HG03135 (cell line): Measurements from ENCODE around the gene TBC1D10A.

Experiments
- ATAC-seq: cut with Tn5 transposase; IDR thresholded peaks from one replicate; pipeline ENCODE4 v1.9.1; 2021; ENCODE audit warnings: mild to moderate bottlenecking, moderate library complexity; ENCODE audit not compliant: unreplicated experiment

Gene TBC1D10A

GRCh38 chr22:30287648-30288418 is 38.9 kb downstream of the TBC1D10A start:
- ATAC-seq = no peak

GRCh38 chr22:30286813-30287647 is 39.7 kb downstream of the TBC1D10A start:
- no peak for ATAC-seq

DNA sequence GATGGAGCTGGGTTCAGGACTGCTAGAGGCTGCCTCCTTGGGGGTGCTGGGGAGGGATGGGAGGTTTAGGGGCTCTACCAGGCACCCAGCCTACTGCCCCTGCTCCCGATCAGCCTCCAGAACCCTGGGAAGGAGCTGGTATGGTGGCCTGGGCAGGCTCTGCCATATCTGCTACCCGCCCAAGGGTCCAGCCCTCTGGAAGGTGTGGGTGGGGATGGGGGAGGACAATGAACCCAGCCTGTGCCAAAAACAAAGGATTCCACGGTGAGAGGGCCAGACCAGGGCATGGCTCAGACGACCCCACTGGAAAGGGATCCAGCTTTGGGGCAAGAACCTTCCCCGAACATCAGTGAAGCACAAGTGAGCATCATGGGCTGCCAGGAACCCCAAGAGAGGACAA is 40.4 kb downstream of the TBC1D10A start:
- ATAC-seq = no peak

- ATAC-seq = no peak
These were observed 40.9 kb downstream of the TBC1D10A start for GRCh38 chr22:30285846-30286200.

- ATAC-seq = no peak
These were observed 41.4 kb downstream of the TBC1D10A start for GRCh38 chr22:30285176-30285845.

DNA sequence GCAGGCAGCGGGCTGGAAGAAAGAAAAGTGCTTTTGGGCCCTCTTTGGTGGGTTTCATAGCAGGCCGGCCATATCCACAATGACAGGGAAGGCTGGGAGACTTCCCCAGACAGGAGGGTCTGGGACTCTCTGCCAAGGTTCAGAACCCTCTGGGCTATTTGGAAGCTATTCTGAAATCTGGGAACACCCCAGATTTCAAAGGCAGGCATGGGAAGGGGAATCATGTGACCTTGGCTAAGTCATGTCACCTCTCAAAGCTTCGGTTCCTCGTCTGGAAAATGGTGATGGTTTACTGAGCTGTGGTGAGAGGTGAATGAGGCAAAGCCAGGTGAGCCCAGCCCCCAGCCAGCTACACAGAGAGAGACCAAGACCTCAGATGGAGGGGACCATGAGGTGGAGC is 42.1 kb downstream of the TBC1D10A start:
- no peak for ATAC-seq

DNA sequence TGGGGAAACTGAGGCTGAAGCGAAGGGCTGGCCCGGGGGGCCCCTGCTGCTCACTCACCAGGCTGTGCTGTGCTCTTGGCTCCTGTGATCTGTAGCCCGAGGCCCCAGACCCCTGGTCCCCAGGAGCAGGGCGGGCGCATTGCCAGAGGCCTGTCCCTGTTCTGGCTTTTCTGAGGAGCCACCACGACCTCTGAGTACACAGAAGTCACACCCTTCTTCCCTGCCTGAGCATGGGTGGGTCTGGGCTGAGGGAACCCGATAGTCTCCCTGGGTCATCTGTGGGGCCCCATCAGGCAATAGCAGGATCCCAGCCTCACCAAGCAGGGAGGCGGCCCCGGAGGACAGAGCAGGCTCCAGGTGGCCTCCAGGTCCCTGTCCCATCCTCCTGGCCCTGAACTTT is 42.6 kb downstream of the TBC1D10A start:
- ATAC-seq = no peak

DNA sequence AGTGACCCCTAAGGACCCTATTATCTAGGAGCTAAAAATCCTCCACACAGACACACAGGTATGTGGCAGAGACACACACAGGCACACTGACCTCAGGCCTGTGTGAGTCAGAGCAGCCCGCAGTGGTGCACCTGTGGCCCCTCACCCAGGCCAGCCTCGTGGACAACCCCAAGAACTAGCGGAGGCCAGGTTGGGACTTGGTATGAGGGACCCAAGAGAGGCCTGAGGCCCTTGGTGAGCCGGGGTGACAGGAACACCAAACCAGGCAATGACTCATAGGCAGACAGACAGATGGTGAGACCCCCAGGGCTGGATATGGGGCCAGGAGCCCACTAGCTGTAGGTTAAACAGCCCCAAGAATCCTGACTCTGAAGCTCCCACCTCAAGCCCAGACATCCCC is 43.4 kb downstream of the TBC1D10A start:
- no peak for ATAC-seq

DNA sequence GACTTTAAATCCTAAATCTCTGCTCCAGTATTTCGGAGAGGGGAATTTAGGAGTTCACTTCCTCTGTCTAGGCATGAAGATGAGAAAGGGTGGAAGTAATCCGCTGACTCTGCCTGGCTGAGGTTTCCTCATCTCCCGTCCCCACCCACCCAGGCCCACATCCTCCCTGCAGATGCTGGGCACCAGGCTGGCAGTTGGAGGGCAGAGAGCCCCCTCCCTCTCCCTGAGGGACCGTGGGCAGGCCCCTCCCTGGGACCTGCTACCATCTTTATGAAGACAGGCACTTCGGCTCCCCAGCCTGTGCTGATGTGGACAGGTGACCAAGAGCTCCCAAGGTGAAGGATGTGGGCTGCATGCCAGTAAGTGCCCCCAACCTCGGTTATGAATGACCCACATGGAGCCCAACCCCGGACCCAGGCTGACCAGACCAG is 44.1 kb downstream of the TBC1D10A start:
- no peak for ATAC-seq

DNA sequence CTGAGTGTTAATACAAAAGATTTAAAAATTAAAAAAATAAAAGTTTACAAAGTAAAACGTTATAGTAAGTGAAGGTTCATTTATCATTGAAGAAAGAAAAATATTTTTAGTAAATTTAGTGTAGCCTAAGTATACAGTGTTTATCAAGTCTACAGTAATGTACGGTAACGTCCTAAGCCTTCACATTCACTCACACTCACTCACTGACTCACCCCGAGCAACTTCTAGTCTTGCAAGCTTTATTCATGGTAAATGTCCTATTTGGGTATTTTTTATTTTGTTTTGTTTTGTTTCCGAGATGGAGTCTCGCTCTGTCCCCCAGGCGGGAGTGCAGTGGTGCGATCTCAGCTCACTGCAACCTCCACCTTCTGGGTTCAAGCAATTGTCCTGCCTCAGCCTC is 46.2 kb downstream of the TBC1D10A start:
- ATAC-seq = no peak

GRCh38 chr22:30279932-30280331 is 46.8 kb downstream of the TBC1D10A start:
- no peak for ATAC-seq

- ATAC-seq = no peak
These were observed 47.5 kb downstream of the TBC1D10A start for GRCh38 chr22:30279046-30279788.

GRCh38 chr22:30277547-30278344 is 49.0 kb downstream of the TBC1D10A start:
- ATAC-seq = no peak

- no peak for ATAC-seq
These were observed 50.7 kb downstream of the TBC1D10A start for GRCh38 chr22:30276039-30276438.

DNA sequence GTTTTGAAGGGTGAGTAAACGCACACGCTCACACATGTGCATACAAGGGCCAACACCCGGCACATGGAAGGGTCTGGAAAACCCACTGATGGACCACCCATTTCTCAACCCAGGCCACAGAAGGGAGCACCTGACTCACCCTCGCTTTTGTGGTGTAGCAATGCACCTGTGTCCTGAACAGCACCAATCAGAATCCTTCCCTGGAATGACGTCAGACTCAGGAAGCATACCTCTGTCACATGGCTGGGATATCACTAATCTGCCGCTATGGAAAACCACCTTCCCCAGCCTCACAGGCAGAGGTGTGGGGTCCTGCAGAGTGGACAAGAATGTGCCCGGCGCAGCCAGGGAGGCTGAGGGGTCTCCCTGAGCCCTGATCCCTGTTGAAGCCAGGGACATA is 51.1 kb downstream of the TBC1D10A start:
- no peak for ATAC-seq

GRCh38 chr22:30274437-30274812 is 52.3 kb downstream of the TBC1D10A start:
- no peak for ATAC-seq

DNA sequence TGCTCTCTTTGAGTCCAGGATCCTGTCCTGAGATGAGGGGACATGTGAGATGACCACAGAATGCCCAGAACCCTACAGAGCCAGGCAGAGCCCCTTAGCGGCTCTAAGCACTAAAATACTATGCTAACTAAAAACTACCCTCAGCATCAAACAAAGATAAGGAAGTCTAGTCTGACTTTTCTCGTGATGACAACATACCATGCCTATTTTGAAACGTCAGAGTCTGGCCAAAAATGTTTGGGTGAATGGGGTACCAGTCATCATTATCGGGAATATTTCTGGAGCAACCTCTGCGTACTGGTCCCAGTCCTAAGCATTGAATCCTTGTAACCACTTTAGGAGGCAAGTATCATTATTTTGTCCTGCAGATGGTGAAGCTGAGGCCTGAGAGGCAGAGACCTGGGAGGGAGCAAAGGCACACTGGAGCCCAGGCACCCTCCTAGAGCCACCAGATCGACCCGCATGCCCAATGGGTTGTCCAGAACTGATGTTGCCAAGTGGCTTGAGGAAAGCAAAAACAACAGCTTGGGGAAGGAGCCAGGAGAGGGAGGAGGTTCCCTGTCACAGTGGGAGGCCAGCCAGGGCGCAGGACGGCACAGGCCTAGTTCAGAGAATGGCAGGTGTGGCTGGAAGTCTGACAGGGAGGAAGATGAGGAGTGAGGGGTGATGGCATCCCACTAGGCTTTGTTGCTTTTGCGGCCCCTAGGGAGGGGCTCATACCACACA is 52.9 kb downstream of the TBC1D10A start:
- no peak for ATAC-seq

GRCh38 chr22:30272781-30273601 is 53.8 kb downstream of the TBC1D10A start:
- no peak for ATAC-seq

- ATAC-seq = no peak
These were observed 55.9 kb downstream of the TBC1D10A start for GRCh38 chr22:30270832-30271231.
